ENCODE results near the gene IRF7.

Gene IRF7

GRCh38 chr11:606245-606644 lies 9.5 kb downstream of the IRF7 start:
- no peak for DNase-seq

- DNase-seq, result no peak
These were observed 10.2 kb downstream of the IRF7 start for GRCh38 chr11:605286-606129.

GRCh38 chr11:603154-603553 lies 12.6 kb downstream of the IRF7 start:
- no peak for DNase-seq

GRCh38 chr11:601573-602245 lies 14.0 kb downstream of the IRF7 start:
- no peak for DNase-seq

- no peak for DNase-seq
These were observed 17.6 kb downstream of the IRF7 start for GRCh38 chr11:598005-598680.

GRCh38 chr11:597166-597725 lies 18.5 kb downstream of the IRF7 start:
- DNase-seq, result no peak

GRCh38 chr11:596374-596773 lies 19.4 kb downstream of the IRF7 start:
- DNase-seq, result no peak

GRCh38 chr11:595400-595799 lies 20.4 kb downstream of the IRF7 start:
- DNase-seq, result no peak

GRCh38 chr11:593347-593746 lies 22.4 kb downstream of the IRF7 start:
- no peak for DNase-seq

- no peak for DNase-seq
These were observed 22.8 kb downstream of the IRF7 start for GRCh38 chr11:592918-593317.

GRCh38 chr11:592501-592900 lies 23.2 kb downstream of the IRF7 start:
- no peak for DNase-seq

- no peak for DNase-seq
These were observed 24.8 kb downstream of the IRF7 start for GRCh38 chr11:590997-591396.

- DNase-seq, result no peak
These were observed 26.0 kb downstream of the IRF7 start for GRCh38 chr11:589798-590197.

GRCh38 chr11:587978-588380 lies 27.8 kb downstream of the IRF7 start:
- peak; percentile 23 to 52 (median 42) for DNase-seq

GRCh38 chr11:587546-587945 lies 28.2 kb downstream of the IRF7 start:
- DNase-seq, result no peak

- DNase-seq, result no peak
These were observed 29.1 kb downstream of the IRF7 start for GRCh38 chr11:586376-587316.

- no peak for DNase-seq
These were observed 31.5 kb downstream of the IRF7 start for GRCh38 chr11:584287-584686.

- DNase-seq, result no peak
These were observed 34.0 kb downstream of the IRF7 start for GRCh38 chr11:581752-582151.

- DNase-seq, result no peak
These were observed 34.4 kb downstream of the IRF7 start for GRCh38 chr11:581342-581741.

- no peak for DNase-seq
These were observed 35.7 kb downstream of the IRF7 start for GRCh38 chr11:579830-580601.

- DNase-seq, result no peak
These were observed 37.3 kb downstream of the IRF7 start for GRCh38 chr11:578276-579035.
